Measurements from ENCODE around the gene SPAG16.

- TF ChIP-seq TFE3 (CRISPR knock-in tag; IDR thresholded peaks at IDR 0.05): no peak
- no peak for TF ChIP-seq ZNF350 (CRISPR knock-in tag; IDR thresholded peaks at IDR 0.05; ENCODE audit: borderline replicate concordance, low read depth)
Observed at GRCh38 chr2:213710164-213710563, 425.9 kb downstream of the SPAG16 start.
